HepG2 (cell line): ENCODE data around the gene MAPK6. TPM values are rescaled to one million over a fixed set of nuclear protein-coding genes. Genes with fewer than 3 reads are reported as not detected.
A peak's percentile ranks its signal among the peaks of the same experiment; 100 is the strongest.

Experiments used
- ATAC-seq: fragments of 200-7000 bp; cut with Tn5 transposase; 3 replicates; pipeline ENCODE4 v1.9.1; 2020; ENCODE audit warnings: mild to moderate bottlenecking, moderate library complexity
- BruUV-seq: library from RNA; stranded (reverse); fragments of 400-500 nt; replicated peaks from 2 replicates; lab custom pipeline; 2021; lab: Mats Ljungman, UMichigan
- CTCF ChIA-PET: fragments of 300-600 bp; formaldehyde crosslinking; extraction: SDS; loops from one replicate; lab custom pipeline; 2021; ENCODE audit warnings: low total read pairs, inconsistent platforms, low intra/inter-chr PET ratio; lab: Yijun Ruan, JAX
- POLR2A ChIA-PET: fragments of 350-600 bp; sonication (Branson Sonifier 250); formaldehyde crosslinking; loops from one replicate; lab custom pipeline; 2020; ENCODE audit warnings: antibody characterized with exemption, inconsistent platforms; lab: Yijun Ruan, JAX
- DNase-seq: peaks from one replicate; pipeline ENCODE4 v3.0.0-alpha.2; 2015; ENCODE audit warnings: low spot score
- FAIRE-seq: peaks from 3 replicates; lab custom pipeline; 2011; peaks lifted over from hg19 to GRCh38; lab: Jason Lieb, UNC
- H2AFZ ChIP-seq: one replicate; pipeline ENCODE4 v1.6.1; 2011; ENCODE audit warnings: low read length, inconsistent platforms
- H3K27ac ChIP-seq: fragments of 300-600 bp; 3 replicates; pipeline ENCODE4 v1.8.0; 2011; ENCODE audit warnings: mixed run types, mild to moderate bottlenecking, mixed read lengths, low read length, inconsistent platforms; ENCODE audit not compliant: insufficient read depth; ENCODE audit errors: extremely low read length
- H3K27me3 ChIP-seq, 2 experiments: fragments of 200-600 bp in 1 of 2; 2 replicates in 1 of 2; 3 replicates in 1 of 2; pipeline versions ENCODE4 v1.6.0 to v1.8.0; 2011; ENCODE audit warnings: low read length in 2 of 2, mild to moderate bottlenecking in 2 of 2, moderate library complexity in 2 of 2, inconsistent platforms in 1 of 2; ENCODE audit not compliant: insufficient read depth in 2 of 2, control insufficient read depth in 1 of 2
- H3K36me3 ChIP-seq, 2 experiments: fragments of 200-600 bp in 1 of 2; replicated peaks in 1 of 2; 2 replicates in 1 of 2; 3 replicates in 1 of 2; pipeline versions ENCODE4 v1.5.1 to v1.8.0; 2011; ENCODE audit warnings: low read length in 2 of 2, inconsistent platforms in 1 of 2; ENCODE audit not compliant: insufficient read depth in 2 of 2, control insufficient read depth in 1 of 2
- H3K4me1 ChIP-seq: 2 replicates; pipeline ENCODE4 v1.5.1; 2012; ENCODE audit warnings: low read length, inconsistent platforms; ENCODE audit not compliant: insufficient read depth
- H3K4me2 ChIP-seq: 2 replicates; pipeline ENCODE4 v1.6.0; 2011; ENCODE audit warnings: low read depth, low read length, inconsistent platforms
- H3K4me3 ChIP-seq, 3 experiments: fragments of 200-600 bp in 1 of 3; sonication (generic), shearing (Covaris generic) in 1 of 3; replicated peaks in 1 of 3; 2 replicates each; pipeline ENCODE4 v1.5.1; 2011 to 2016; ENCODE audit warnings: low read length in 3 of 3, inconsistent platforms in 2 of 3, low read depth in 2 of 3, mild to moderate bottlenecking in 2 of 3, control low read depth in 1 of 3, mixed read lengths in 1 of 3; ENCODE audit not compliant: insufficient read depth in 1 of 3
- H3K79me2 ChIP-seq: one replicate; pipeline ENCODE4 v1.6.1; 2011; ENCODE audit warnings: low read length, inconsistent platforms; ENCODE audit not compliant: insufficient read depth
- H3K9ac ChIP-seq: 2 replicates; pipeline ENCODE4 v1.6.0; 2011; ENCODE audit warnings: mild to moderate bottlenecking, low read depth, low read length, inconsistent platforms; ENCODE audit not compliant: insufficient read depth
- H3K9me3 ChIP-seq: 2 replicates; pipeline ENCODE4 v1.5.1; 2012; ENCODE audit warnings: mild to moderate bottlenecking, low read length
- H4K20me1 ChIP-seq: 2 replicates; pipeline ENCODE4 v1.6.0; 2011; ENCODE audit warnings: inconsistent platforms, mild to moderate bottlenecking, low read length, moderate library complexity; ENCODE audit not compliant: insufficient read depth
- BORCS8-MEF2B ChIP-seq: sonication (generic); formaldehyde crosslinking; IDR thresholded peaks from 2 replicates; pipeline ENCODE4 v1.8.0; 2022; ENCODE audit warnings: mild to moderate bottlenecking, missing genetic modification reagents
- FOSL2 ChIP-seq: sonication (generic); formaldehyde crosslinking; IDR thresholded peaks from 2 replicates; pipeline ENCODE4 v1.4.0; 2020; ENCODE audit warnings: missing genetic modification reagents
- MEF2D ChIP-seq: sonication (generic); formaldehyde crosslinking; IDR thresholded peaks from 2 replicates; pipeline ENCODE4 v1.5.1; 2020; ENCODE audit warnings: mild to moderate bottlenecking, missing genetic modification reagents
- ZNF205 ChIP-seq: IDR thresholded peaks from 2 replicates; pipeline ENCODE4 v1.6.1; 2018; ENCODE audit warnings: missing biosample characterization, missing genetic modification reagents
- WGBS: methylation state at CpG from one replicate; pipeline ENCODE4 v1.1.6; 2017; ENCODE audit warnings: low lambda C conversion rate; 5-methylcytosine and 5-hydroxymethylcytosine counted together
- in situ Hi-C: cut with HindIII; loops from 2 replicates; pipeline ENCODE4 v1.10.0; 2017; ENCODE audit warnings: low pct_unique_long_range_greater_than_20kb; ENCODE audit not compliant: extremely low pct_ligation_motif_present
- intact Hi-C: fragments of 100-400 bp; cut with micrococcal nuclease; formaldehyde crosslinking; loops from one replicate; pipeline ENCODE4 v1.10.0; 2022; ENCODE audit not compliant: unreplicated experiment
- polyA plus RNA-seq, 8 experiments: library from polyadenylated mRNA; depleted of rRNA in 3 of 8; stranded (reverse) in 7 of 8; unstranded in 1 of 8; fragments of >200 nt; fragmentation: Illumina TruSeq in 4 of 8; extraction: Trizol in 4 of 8; gene quantifications; 2 replicates each; pipeline versions ENCODE4 v1.2.1 to v1.2.3, GENCODE V29; 2011 to 2016; ENCODE audit warnings: low read depth in 4 of 8, missing spikeins in 1 of 8, mixed read lengths in 1 of 8; ENCODE audit not compliant: insufficient read depth in 1 of 8
- total RNA-seq, 5 experiments: library from RNA; depleted of rRNA; stranded (reverse); fragments of >200 nt; fragmentation: Illumina TruSeq; extraction: Trizol; gene quantifications; 2 replicates each; pipeline ENCODE4 v1.2.3, GENCODE V29; 2016; ENCODE audit warnings: low read depth in 1 of 5
- TF ChIP-seq, protein P1 (sequence below): sonication (generic); formaldehyde crosslinking; IDR thresholded peaks from 2 replicates; pipeline ENCODE4 v1.4.0; 2020; ENCODE audit warnings: missing genetic modification reagents, borderline replicate concordance
- TF ChIP-seq, protein P2 (sequence below): sonication (generic); formaldehyde crosslinking; IDR thresholded peaks from 2 replicates; pipeline ENCODE4 v1.5.1; 2020; ENCODE audit warnings: mild to moderate bottlenecking, missing genetic modification reagents, borderline replicate concordance
- TF ChIP-seq, protein P3 (sequence below): IDR thresholded peaks from 2 replicates; pipeline ENCODE4 v1.6.1; 2016; ENCODE audit warnings: missing genetic modification reagents, missing compliant biosample characterization

Gene MAPK6
- total and polyA plus RNA-seq, 2 of the 13 experiments (the other 11 are each of a cell fraction or from before 2014, with no cell fraction given) = 89.5 to 99.7 TPM

DNA sequence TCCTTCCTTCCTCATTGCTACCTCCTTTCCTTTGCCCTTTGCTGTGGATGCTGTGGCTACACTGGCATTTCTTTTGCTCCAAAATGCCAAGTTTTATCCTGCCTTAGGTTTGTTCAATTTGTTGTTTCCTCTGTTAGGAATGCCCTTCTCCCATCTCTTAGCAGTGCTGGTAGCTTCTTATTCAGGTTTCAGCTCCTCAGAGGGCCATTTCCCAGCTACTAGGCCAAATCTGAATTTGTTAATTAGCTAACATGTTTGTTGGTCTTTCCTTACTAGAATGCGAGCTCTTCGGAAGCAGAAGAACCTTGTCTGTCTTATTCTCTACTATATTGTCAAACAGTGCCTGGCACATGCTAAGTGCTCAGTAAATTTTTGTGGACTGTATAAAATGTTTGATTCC, 11.0 kb downstream of the MAPK6 start:
- ChIA-PET CTCF (no interaction called here), POLR2A (interaction anchor here (0.8 kb wide), 1 partner anchor 10 kb away, joined by 4 read pairs; no protein-coding TSS in a partner anchor)
- DNase-seq = no peak
- Histone ChIP-seq H3K27me3 (no peaks in the 10 kb centered on the region), H3K79me2 (peaks cover 95% of the 10 kb centered on the region), H3K9ac (no peak overlapping the region), H2AFZ (no peak overlapping the region), H3K4me2 (no peak overlapping the region), H3K36me3 (peaks cover 4 to 37% of the 10 kb centered on the region in 2 experiments), H3K4me3 (no peak overlapping the region), H3K9me3 (no peaks in the 10 kb centered on the region), H4K20me1 (peaks cover 91% of the 10 kb centered on the region), H3K27ac (no peak overlapping the region), H3K4me1 (peaks cover 55% of the 10 kb centered on the region)
- in situ Hi-C loops = no loop called here
- no peak for ATAC-seq
- TF ChIP-seq BORCS8-MEF2B (CRISPR knock-in tag) (no peak), ZNF205 (CRISPR knock-in tag) (no peak)
- BruUV-seq = TSS peak; percentile 24
- FAIRE-seq = no peak
- intact Hi-C loops = no loop called here
- 98% methylated on average over 2 of the region's 2 CpGs for WGBS

DNA sequence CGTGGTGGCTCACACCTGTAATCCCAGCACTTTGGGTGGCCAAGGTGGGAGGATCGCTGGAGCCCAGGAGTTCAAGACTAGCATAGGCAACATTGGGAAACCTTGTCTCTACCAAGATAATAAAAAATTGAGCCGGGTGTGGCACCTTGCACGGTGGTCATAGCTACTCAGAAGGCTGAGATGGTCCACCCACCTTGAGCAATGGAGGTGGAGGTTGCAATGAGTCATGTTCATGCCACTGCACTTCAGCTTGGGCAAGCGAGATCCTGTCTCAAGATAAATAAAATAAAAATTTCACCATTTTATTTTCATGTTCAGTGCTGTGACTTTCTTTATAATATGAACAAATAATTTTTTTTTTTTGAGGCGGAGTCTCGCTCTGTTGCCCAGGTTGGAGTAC, 12.5 kb downstream of the MAPK6 start:
- Histone ChIP-seq H3K27me3 (no peaks in the 10 kb centered on the region), H3K4me3 (no peak overlapping the region), H3K9me3 (no peaks in the 10 kb centered on the region), H3K9ac (no peak overlapping the region), H3K27ac (no peak overlapping the region), H2AFZ (no peak overlapping the region), H3K4me1 (peaks cover 52% of the 10 kb centered on the region), H3K36me3 (peaks cover 4 to 36% of the 10 kb centered on the region in 2 experiments), H3K4me2 (no peak overlapping the region), H3K79me2 (peaks cover 95% of the 10 kb centered on the region), H4K20me1 (peaks cover 91% of the 10 kb centered on the region)
- no peak for DNase-seq
- 96% methylated on average over 7 of the region's 7 CpGs for WGBS
- no TSS peak for BruUV-seq
- no peak for FAIRE-seq
- ATAC-seq = no peak
- ChIA-PET CTCF (no interaction called here), POLR2A (interaction anchor here (2.5 kb wide), 1 partner anchor 11 kb away, joined by 7 read pairs; no protein-coding TSS in a partner anchor)
- intact Hi-C loops = no loop called here
- TF ChIP-seq, protein P1, sequence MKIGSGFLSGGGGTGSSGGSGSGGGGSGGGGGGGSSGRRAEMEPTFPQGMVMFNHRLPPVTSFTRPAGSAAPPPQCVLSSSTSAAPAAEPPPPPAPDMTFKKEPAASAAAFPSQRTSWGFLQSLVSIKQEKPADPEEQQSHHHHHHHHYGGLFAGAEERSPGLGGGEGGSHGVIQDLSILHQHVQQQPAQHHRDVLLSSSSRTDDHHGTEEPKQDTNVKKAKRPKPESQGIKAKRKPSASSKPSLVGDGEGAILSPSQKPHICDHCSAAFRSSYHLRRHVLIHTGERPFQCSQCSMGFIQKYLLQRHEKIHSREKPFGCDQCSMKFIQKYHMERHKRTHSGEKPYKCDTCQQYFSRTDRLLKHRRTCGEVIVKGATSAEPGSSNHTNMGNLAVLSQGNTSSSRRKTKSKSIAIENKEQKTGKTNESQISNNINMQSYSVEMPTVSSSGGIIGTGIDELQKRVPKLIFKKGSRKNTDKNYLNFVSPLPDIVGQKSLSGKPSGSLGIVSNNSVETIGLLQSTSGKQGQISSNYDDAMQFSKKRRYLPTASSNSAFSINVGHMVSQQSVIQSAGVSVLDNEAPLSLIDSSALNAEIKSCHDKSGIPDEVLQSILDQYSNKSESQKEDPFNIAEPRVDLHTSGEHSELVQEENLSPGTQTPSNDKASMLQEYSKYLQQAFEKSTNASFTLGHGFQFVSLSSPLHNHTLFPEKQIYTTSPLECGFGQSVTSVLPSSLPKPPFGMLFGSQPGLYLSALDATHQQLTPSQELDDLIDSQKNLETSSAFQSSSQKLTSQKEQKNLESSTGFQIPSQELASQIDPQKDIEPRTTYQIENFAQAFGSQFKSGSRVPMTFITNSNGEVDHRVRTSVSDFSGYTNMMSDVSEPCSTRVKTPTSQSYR (CRISPR knock-in tag) = no peak
- peak; percentile 45 for TF ChIP-seq FOSL2
- TF ChIP-seq, protein P2, sequence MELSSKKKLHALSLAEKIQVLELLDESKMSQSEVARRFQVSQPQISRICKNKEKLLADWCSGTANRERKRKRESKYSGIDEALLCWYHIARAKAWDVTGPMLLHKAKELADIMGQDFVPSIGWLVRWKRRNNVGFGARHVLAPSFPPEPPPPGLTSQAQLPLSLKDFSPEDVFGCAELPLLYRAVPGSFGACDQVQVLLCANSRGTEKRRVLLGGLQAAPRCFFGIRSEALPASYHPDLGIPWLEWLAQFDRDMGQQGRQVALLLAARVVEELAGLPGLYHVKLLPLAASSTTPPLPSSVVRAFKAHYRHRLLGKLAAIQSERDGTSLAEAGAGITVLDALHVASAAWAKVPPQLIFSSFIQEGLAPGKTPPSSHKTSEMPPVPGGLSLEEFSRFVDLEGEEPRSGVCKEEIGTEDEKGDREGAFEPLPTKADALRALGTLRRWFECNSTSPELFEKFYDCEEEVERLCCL (CRISPR knock-in tag) = no peak
- TF ChIP-seq, protein P3, sequence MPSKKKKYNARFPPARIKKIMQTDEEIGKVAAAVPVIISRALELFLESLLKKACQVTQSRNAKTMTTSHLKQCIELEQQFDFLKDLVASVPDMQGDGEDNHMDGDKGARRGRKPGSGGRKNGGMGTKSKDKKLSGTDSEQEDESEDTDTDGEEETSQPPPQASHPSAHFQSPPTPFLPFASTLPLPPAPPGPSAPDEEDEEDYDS (CRISPR knock-in tag) = no peak
- TF ChIP-seq MEF2D (CRISPR knock-in tag) = no peak
- in situ Hi-C loops = no loop called here
